Femur (tissue), 1 donor: ENCODE measurements around the gene PTRH2.

Source experiments
- DNase-seq: peaks from one replicate; pipeline ENCODE4 v3.0.0-alpha.2; 2017

PTRH2 gene

GRCh38 chr17:59716427-59716826 is 9.2 kb upstream of the PTRH2 start:
- no peak for DNase-seq

- DNase-seq: no peak
These were observed 7.0 kb upstream of the PTRH2 start for GRCh38 chr17:59714255-59714654.

- DNase-seq: no peak
These were observed 5.6 kb upstream of the PTRH2 start for GRCh38 chr17:59712862-59713261.

- DNase-seq: no peak
These were observed 4.7 kb upstream of the PTRH2 start for GRCh38 chr17:59711936-59712335.

- DNase-seq: no peak
These were observed 771 bp upstream of the PTRH2 start for GRCh38 chr17:59707971-59708430.

- no peak for DNase-seq
These were observed 4.9 kb downstream of the PTRH2 start for GRCh38 chr17:59702304-59702703.

GRCh38 chr17:59699786-59700185 is 7.4 kb downstream of the PTRH2 start:
- DNase-seq: no peak

GRCh38 chr17:59699218-59699617 is 8.0 kb downstream of the PTRH2 start:
- no peak for DNase-seq

GRCh38 chr17:59698143-59698542 is 9.1 kb downstream of the PTRH2 start:
- no peak for DNase-seq

- DNase-seq: no peak
These were observed 10.4 kb downstream of the PTRH2 start for GRCh38 chr17:59696682-59697277.

GRCh38 chr17:59695945-59696681 is 11.1 kb downstream of the PTRH2 start:
- no peak for DNase-seq

- no peak for DNase-seq
These were observed 12.9 kb downstream of the PTRH2 start for GRCh38 chr17:59694344-59694743.

- DNase-seq: no peak
These were observed 13.6 kb downstream of the PTRH2 start for GRCh38 chr17:59693582-59693981.

GRCh38 chr17:59688496-59688895 is 18.7 kb downstream of the PTRH2 start:
- no peak for DNase-seq

- DNase-seq: no peak
These were observed 19.2 kb downstream of the PTRH2 start for GRCh38 chr17:59688008-59688407.

GRCh38 chr17:59684967-59685366 is 22.3 kb downstream of the PTRH2 start:
- DNase-seq: no peak

- DNase-seq: no peak
These were observed 23.9 kb downstream of the PTRH2 start for GRCh38 chr17:59683283-59683682.

GRCh38 chr17:59680314-59680713 is 26.9 kb downstream of the PTRH2 start:
- DNase-seq: no peak

- no peak for DNase-seq
These were observed 28.3 kb downstream of the PTRH2 start for GRCh38 chr17:59678918-59679317.

GRCh38 chr17:59676716-59677115 is 30.5 kb downstream of the PTRH2 start:
- DNase-seq: no peak

- no peak for DNase-seq
These were observed 32.0 kb downstream of the PTRH2 start for GRCh38 chr17:59675231-59675630.

GRCh38 chr17:59671386-59671785 is 35.8 kb downstream of the PTRH2 start:
- no peak for DNase-seq

GRCh38 chr17:59669944-59670343 is 37.3 kb downstream of the PTRH2 start:
- DNase-seq: no peak

- DNase-seq: no peak
These were observed 37.8 kb downstream of the PTRH2 start for GRCh38 chr17:59669411-59669810.

- no peak for DNase-seq
These were observed 38.4 kb downstream of the PTRH2 start for GRCh38 chr17:59668816-59669215.
